ENCODE measurements around the gene SNX11.

The SNX11 gene

DNA sequence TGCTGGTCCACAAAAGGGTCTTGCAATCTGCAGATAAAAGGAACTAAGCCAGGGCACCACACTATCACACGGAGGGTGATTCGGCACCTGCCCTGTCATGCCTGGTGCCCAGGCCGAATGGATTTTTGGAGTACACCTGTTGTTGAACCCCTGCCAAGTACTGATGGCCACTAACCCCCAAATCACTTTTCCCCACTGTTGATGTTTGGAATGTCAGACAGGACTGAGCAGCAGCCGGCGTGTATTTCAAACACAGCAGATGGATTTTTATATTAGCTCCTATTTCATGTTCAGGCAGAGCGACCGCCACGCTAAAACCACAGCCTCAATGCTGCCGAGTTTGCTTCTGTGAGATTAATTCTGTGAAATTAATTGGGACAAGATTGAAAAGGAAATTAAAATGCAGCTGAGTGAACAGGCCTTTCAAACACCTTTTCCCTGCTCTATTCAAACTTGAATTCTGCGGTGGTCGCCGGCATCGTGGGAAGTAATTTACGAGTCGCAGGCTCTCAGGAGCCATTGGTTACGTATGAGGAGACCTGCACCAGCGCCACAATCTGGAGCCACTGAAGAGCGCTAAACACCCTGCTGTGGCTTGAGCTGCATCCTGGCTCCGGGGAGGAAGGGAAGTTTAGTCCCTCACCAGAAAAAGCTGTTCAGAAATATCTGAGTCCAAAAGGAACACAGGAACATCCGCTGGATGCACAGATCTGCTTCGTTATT, 48.5 kb downstream of the SNX11 start:
- Histone ChIP-seq H3K9ac (no peak overlapping the region), H3K27ac (no peak overlapping the region), H3K79me2 (ENCODE audit: insufficient read depth, low read depth) (no peaks in the 10 kb centered on the region), H2AFZ (ENCODE audit: low read depth) (no peak overlapping the region), H3K36me3 (ENCODE audit: insufficient read depth) (no peaks in the 10 kb centered on the region), H3K27me3 (ENCODE audit: insufficient read depth, low read depth) (no peaks in the 10 kb centered on the region), H3K4me2 (no peak overlapping the region), H3K4me3 (IDR thresholded peaks at IDR 0.05; ENCODE audit: insufficient read depth, low read depth, low read length) (no peak overlapping the region), H3K4me1 (ENCODE audit: low read depth, poor library complexity, severe bottlenecking) (no peaks in the 10 kb centered on the region), H4K20me1 (ENCODE audit: insufficient read depth) (no peaks in the 10 kb centered on the region)
- TF ChIP-seq, protein P1, sequence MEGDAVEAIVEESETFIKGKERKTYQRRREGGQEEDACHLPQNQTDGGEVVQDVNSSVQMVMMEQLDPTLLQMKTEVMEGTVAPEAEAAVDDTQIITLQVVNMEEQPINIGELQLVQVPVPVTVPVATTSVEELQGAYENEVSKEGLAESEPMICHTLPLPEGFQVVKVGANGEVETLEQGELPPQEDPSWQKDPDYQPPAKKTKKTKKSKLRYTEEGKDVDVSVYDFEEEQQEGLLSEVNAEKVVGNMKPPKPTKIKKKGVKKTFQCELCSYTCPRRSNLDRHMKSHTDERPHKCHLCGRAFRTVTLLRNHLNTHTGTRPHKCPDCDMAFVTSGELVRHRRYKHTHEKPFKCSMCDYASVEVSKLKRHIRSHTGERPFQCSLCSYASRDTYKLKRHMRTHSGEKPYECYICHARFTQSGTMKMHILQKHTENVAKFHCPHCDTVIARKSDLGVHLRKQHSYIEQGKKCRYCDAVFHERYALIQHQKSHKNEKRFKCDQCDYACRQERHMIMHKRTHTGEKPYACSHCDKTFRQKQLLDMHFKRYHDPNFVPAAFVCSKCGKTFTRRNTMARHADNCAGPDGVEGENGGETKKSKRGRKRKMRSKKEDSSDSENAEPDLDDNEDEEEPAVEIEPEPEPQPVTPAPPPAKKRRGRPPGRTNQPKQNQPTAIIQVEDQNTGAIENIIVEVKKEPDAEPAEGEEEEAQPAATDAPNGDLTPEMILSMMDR (conservative IDR thresholded peaks at IDR 0.05; ENCODE audit: low read depth, low read length), result no peak

DNA sequence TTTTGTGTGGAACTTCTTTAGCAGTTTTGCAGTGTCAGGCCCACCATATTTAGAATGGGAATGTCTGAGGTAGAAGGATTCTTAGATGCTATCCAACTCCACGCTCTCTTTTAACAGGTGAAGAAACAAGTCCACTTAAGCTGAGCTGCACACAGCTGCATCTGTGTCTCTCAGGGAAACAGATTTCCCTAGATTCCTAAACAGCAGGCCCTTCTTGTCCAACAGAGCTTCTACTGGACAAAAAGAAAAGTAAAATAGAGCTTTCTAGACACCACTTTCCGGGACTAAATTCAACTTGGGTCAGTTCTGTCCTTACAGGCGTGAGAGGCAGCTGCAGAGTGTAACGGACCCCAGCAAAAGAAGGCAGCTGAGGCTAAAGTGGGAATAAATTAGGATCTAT, 51.7 kb downstream of the SNX11 start:
- no peak overlapping the region for H3K4me2 ChIP-seq
- TF ChIP-seq, protein P1 (conservative IDR thresholded peaks at IDR 0.05; ENCODE audit: low read depth, low read length), result no peak
- H3K9ac ChIP-seq, result no peak overlapping the region
- no peaks in the 10 kb centered on the region for H3K27me3 ChIP-seq (ENCODE audit: insufficient read depth, low read depth)
- no peaks in the 10 kb centered on the region for H3K4me1 ChIP-seq (ENCODE audit: low read depth, poor library complexity, severe bottlenecking)
- H3K79me2 ChIP-seq (ENCODE audit: insufficient read depth, low read depth), result no peaks in the 10 kb centered on the region
- H2AFZ ChIP-seq (ENCODE audit: low read depth), result no peak overlapping the region
- no peaks in the 10 kb centered on the region for H3K36me3 ChIP-seq (ENCODE audit: insufficient read depth)
- H3K4me3 ChIP-seq (IDR thresholded peaks at IDR 0.05; ENCODE audit: insufficient read depth, low read depth, low read length), result no peak overlapping the region
- no peaks in the 10 kb centered on the region for H4K20me1 ChIP-seq (ENCODE audit: insufficient read depth)
- H3K27ac ChIP-seq, result no peak overlapping the region

DNA sequence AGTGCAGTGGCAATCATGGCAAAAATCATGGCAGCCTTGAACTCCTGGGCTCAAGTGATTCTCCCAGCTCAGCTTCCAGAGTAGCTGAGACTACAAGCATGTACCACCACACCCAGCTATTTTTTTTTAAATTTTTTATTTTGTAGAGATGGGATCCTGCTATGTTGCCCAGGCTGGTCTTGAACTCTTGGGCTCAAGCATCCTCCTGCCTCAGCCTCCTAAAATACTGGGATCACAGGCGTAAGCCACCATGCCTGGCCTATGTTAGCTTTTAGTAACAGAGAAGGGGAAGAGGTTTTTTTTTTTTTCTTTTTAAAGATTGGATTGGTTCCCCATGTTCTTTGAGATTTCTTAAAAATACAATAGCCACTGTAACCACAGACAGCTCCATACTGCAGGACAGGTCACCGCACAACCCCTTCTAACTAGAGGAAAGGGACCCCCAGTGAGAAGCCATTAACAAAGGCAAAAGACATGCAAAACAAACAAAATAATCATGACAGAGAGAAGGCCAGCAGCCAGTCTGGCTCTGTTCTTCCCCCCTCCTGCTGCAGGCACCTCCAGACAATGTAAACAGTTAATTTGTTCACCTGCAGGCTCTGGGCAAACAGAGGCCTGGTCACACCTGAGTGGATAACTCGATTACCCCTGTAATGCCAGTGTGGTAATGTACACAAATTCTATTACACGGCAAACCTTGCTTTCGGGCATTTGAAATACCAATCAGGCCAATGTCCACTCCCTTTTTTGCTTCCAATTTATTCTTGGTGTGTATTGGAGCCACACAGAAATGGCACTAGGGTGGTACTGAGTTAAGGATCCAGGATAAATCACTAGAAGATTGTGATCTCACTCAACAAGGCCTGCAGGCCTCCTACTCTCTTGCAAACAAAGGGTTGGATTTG, 52.9 kb downstream of the SNX11 start:
- Histone ChIP-seq H3K27ac (no peak overlapping the region), H3K4me2 (no peak overlapping the region)

DNA sequence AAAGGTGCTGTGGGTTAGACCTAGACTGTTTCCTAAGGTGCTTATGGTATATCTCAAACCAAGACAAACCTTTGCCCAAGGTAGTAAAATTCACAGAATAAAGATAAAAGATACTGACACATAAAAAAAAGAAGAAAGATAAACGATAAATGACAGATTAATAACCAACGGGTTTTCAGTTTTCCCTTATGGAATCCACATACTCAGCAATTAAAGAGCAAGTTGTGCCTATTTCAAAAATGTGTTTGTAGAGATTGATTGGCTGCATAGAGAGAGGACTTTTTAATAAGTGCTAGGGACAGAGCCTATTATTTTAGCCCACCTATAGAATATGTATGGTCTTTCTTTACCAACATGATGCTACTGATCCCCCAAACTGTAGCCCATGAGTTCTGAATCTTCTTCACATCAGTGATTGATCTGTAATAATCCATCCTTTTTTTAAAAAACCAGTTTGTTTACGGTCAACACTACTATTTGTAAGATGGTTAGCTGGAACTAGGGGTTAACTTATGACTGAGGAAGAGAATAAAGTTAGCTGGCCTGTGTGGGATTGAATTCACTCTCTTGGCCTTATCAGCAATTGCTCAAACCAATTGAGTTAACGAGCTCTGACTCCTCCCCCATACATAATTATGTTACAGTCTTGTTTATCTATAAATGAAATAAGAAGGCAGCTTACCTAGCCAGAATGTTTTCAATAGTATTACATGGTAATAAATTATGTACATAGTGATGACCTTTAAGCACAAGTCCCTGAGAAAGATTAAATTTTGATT, 53.8 kb downstream of the SNX11 start:
- H3K9ac ChIP-seq, result no peak overlapping the region
- H3K4me1 ChIP-seq (ENCODE audit: low read depth, poor library complexity, severe bottlenecking), result no peaks in the 10 kb centered on the region
- no peaks in the 10 kb centered on the region for H3K27me3 ChIP-seq (ENCODE audit: insufficient read depth, low read depth)
- H3K4me2 ChIP-seq, result no peak overlapping the region
- no peaks in the 10 kb centered on the region for H3K36me3 ChIP-seq (ENCODE audit: insufficient read depth)
- H3K79me2 ChIP-seq (ENCODE audit: insufficient read depth, low read depth), result no peaks in the 10 kb centered on the region
- H3K27ac ChIP-seq, result no peak overlapping the region
- no peak overlapping the region for H2AFZ ChIP-seq (ENCODE audit: low read depth)
- no peaks in the 10 kb centered on the region for H4K20me1 ChIP-seq (ENCODE audit: insufficient read depth)
- H3K4me3 ChIP-seq (IDR thresholded peaks at IDR 0.05; ENCODE audit: insufficient read depth, low read depth, low read length), result no peak overlapping the region
- TF ChIP-seq, protein P1 (conservative IDR thresholded peaks at IDR 0.05; ENCODE audit: low read depth, low read length), result no peak

More for the DNA sequence above, 52.9 kb downstream of the SNX11 start:
- no peak overlapping the region for H2AFZ ChIP-seq (ENCODE audit: low read depth)
- no peaks in the 10 kb centered on the region for H3K4me1 ChIP-seq (ENCODE audit: low read depth, poor library complexity, severe bottlenecking)
- H3K36me3 ChIP-seq (ENCODE audit: insufficient read depth), result no peaks in the 10 kb centered on the region
- no peak overlapping the region for H3K4me3 ChIP-seq (IDR thresholded peaks at IDR 0.05; ENCODE audit: insufficient read depth, low read depth, low read length)
- no peaks in the 10 kb centered on the region for H3K27me3 ChIP-seq (ENCODE audit: insufficient read depth, low read depth)
- H3K9ac ChIP-seq, result no peak overlapping the region
- H3K79me2 ChIP-seq (ENCODE audit: insufficient read depth, low read depth), result no peaks in the 10 kb centered on the region
- no peaks in the 10 kb centered on the region for H4K20me1 ChIP-seq (ENCODE audit: insufficient read depth)
- TF ChIP-seq, protein P1 (conservative IDR thresholded peaks at IDR 0.05; ENCODE audit: low read depth, low read length), result no peak
